Esophagus squamous epithelium (tissue), 5 donors: ENCODE measurements around the gene PGC. TPM values are rescaled to one million over a fixed set of nuclear protein-coding genes. Genes with fewer than 3 reads are reported as not detected.

Experiments
- DNase-seq: peaks from one replicate; lab custom pipeline; 2025; lab: John Stamatoyannopoulos, UW
- H3K27ac ChIP-seq, 4 donors: fragments of 200-600 bp; sonication (generic); one replicate each; pipeline ENCODE4 v1.5.1; 2016 to 2019; ENCODE audit warnings: mild to moderate bottlenecking in 1 of 4
- H3K27me3 ChIP-seq, 4 donors: fragments of 200-600 bp; sonication (generic); 1 replicate in 3 of 4; 2 replicates in 1 of 4; pipeline versions ENCODE4 v1.5.1 to v1.6.0; 2017 to 2021; ENCODE audit warnings: antibody characterized with exemption in 1 of 4
- H3K36me3 ChIP-seq, 3 donors: fragments of 200-600 bp; sonication (generic); one replicate each; pipeline ENCODE4 v1.5.1; 2016 to 2019
- H3K4me1 ChIP-seq, 3 donors: fragments of 200-600 bp; sonication (generic); one replicate each; pipeline ENCODE4 v1.5.1; 2017 to 2019
- H3K4me3 ChIP-seq, 4 donors: fragments of 200-600 bp; sonication (generic); 1 replicate in 3 of 4; 2 replicates in 1 of 4; pipeline ENCODE4 v1.5.1; 2016 to 2019; ENCODE audit warnings: mild to moderate bottlenecking in 2 of 4, moderate library complexity in 1 of 4
- H3K9me3 ChIP-seq, 3 donors: fragments of 200-600 bp; sonication (generic); one replicate each; pipeline ENCODE4 v1.5.1; 2016 to 2019
- CTCF ChIP-seq, 6 experiments: fragments of 450-650 bp in 4 of 6; fragments of 200-600 bp in 2 of 6; sonication (generic) in 2 of 6; IDR thresholded peaks; one replicate each; pipeline ENCODE4 v1.5.1; 2016 to 2019; ENCODE audit warnings: antibody characterized with exemption in 6 of 6, mild to moderate bottlenecking in 4 of 6, moderate library complexity in 4 of 6
- POLR2A ChIP-seq, 4 donors: fragments of 450-650 bp; IDR thresholded peaks; one replicate each; pipeline ENCODE4 v1.6.1; 2017; ENCODE audit warnings: antibody characterized with exemption in 4 of 4, mild to moderate bottlenecking in 4 of 4, moderate library complexity in 3 of 4
- WGBS, 2 donors: methylation state at CpG; one replicate each; pipeline ENCODE4 v1.1.5; 2018; 5-methylcytosine and 5-hydroxymethylcytosine counted together
- intact Hi-C: fragments of 100-400 bp; cut with DNase I; formaldehyde crosslinking; loops from one replicate; pipeline ENCODE4 v1.15.0; 2022
- total RNA-seq, 4 donors: library from RNA; depleted of rRNA; stranded (reverse); fragments of >200 nt; gene quantifications; one replicate each; pipeline ENCODE4 v1.1.0, GENCODE V29; 2016
- donor health status: DM: yes; HTN: yes; CAD: no.

PGC gene
- total RNA-seq, 4 donors from 2014 or later: 0.95 TPM; not detected in 3

- no peak overlapping the region for H3K27ac ChIP-seq
- no peaks in the 10 kb centered on the region for H3K9me3 ChIP-seq
- intact Hi-C loops: no loop called here
- H3K27me3 ChIP-seq: no peaks in the 10 kb centered on the region
- no peak overlapping the region for H3K4me3 ChIP-seq
- no peak for DNase-seq
- 90 to 95% methylated on average over 6 of the region's 6 CpGs for WGBS, 2 donors
- no peaks in the 10 kb centered on the region for H3K36me3 ChIP-seq
- TF ChIP-seq CTCF (IDR thresholded peaks at IDR 0.05) (no peak), POLR2A (IDR thresholded peaks at IDR 0.05) (no peak)
- no peaks in the 10 kb centered on the region for H3K4me1 ChIP-seq
Measured at GRCh38 chr6:41748102-41748477, 893 bp upstream of the PGC start.

- H3K27ac ChIP-seq: no peak overlapping the region
- no peak for DNase-seq
- no peaks in the 10 kb centered on the region for H3K27me3 ChIP-seq
- H3K4me3 ChIP-seq: no peak overlapping the region
- H3K36me3 ChIP-seq: no peaks in the 10 kb centered on the region
- 82 to 86% methylated on average over 10 of the region's 10 CpGs for WGBS, 2 donors
- no peaks in the 10 kb centered on the region for H3K9me3 ChIP-seq
- H3K4me1 ChIP-seq: no peaks in the 10 kb centered on the region
- TF ChIP-seq POLR2A (IDR thresholded peaks at IDR 0.05) (no peak), CTCF (IDR thresholded peaks at IDR 0.05) (no peak)
- intact Hi-C loops: no loop called here
Measured at GRCh38 chr6:41746107-41746506, 1.1 kb downstream of the PGC start.

GRCh38 chr6:41744236-41744787, 2.9 kb downstream of the PGC start:
- Histone ChIP-seq H3K27ac (no peak overlapping the region), H3K4me1 (no peaks in the 10 kb centered on the region), H3K4me3 (no peak overlapping the region), H3K27me3 (no peaks in the 10 kb centered on the region), H3K9me3 (no peaks in the 10 kb centered on the region), H3K36me3 (no peaks in the 10 kb centered on the region)
- TF ChIP-seq CTCF (IDR thresholded peaks at IDR 0.05) (no peak), POLR2A (IDR thresholded peaks at IDR 0.05) (no peak)
- no peak for DNase-seq
- intact Hi-C loops: no loop called here
- WGBS, 2 donors: 89 to 92% methylated on average over 5 of the region's 7 CpGs

GRCh38 chr6:41743406-41744235, 3.6 kb downstream of the PGC start:
- WGBS, 2 donors: 86 to 100% methylated on average over 1 to 2 of the region's 6 CpGs
- Histone ChIP-seq H3K36me3 (no peaks in the 10 kb centered on the region), H3K27me3 (no peaks in the 10 kb centered on the region), H3K27ac (no peak overlapping the region), H3K4me3 (no peak overlapping the region), H3K4me1 (no peaks in the 10 kb centered on the region), H3K9me3 (no peaks in the 10 kb centered on the region)
- TF ChIP-seq CTCF (IDR thresholded peaks at IDR 0.05) (no peak), POLR2A (IDR thresholded peaks at IDR 0.05) (no peak)
- intact Hi-C loops: no loop called here
- no peak for DNase-seq
